HG02798 (cell line): Measurements from ENCODE around the gene TNS2.
A peak's percentile ranks its signal among the peaks of the same experiment; 100 is the strongest.

Experiments used
- ATAC-seq: cut with Tn5 transposase; IDR thresholded peaks from one replicate; pipeline ENCODE4 v1.9.1; 2021; ENCODE audit warnings: mild to moderate bottlenecking; ENCODE audit not compliant: unreplicated experiment, poor library complexity

The TNS2 gene

DNA sequence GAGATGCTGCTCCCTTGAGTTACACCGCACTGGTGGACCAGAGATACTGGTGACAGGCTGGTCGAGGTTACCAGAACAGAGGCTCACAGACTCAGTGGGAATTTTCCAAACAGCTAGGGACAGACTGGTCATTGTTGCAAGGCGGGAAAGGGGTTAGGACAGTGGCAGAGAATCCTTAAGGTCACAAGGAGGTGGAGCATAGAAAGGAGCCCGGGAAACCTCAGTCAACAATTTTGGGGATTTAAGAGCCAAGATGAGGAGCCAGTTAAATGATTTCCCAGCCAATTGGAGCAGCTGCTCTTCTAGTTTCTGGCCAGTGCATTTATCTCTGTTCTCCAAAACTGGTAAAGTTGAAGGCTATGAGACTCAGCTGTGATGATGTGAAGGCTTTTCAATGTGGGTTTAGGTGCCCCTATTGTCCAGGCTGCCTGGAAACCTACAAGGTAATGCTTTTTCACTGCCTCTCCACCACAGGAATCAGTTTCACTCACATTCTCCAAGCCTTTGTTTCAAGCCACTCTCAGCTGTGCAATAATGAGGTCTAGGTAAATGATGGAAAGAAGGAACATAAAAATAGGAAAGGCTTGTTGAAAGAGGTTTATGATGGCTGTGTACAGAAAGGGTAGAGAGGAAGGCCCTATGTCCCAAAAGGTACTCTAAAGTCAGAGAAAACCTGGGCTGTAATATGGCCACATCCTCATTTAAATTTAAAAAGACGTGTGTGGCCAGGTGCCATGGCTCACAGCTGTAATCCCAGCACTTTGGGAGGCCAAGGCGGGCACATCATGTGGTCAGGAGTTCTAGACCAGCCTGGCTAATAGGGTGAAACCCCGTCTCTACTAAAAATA is 7.0 kb upstream of the TNS2 start:
- ATAC-seq, result no peak

DNA sequence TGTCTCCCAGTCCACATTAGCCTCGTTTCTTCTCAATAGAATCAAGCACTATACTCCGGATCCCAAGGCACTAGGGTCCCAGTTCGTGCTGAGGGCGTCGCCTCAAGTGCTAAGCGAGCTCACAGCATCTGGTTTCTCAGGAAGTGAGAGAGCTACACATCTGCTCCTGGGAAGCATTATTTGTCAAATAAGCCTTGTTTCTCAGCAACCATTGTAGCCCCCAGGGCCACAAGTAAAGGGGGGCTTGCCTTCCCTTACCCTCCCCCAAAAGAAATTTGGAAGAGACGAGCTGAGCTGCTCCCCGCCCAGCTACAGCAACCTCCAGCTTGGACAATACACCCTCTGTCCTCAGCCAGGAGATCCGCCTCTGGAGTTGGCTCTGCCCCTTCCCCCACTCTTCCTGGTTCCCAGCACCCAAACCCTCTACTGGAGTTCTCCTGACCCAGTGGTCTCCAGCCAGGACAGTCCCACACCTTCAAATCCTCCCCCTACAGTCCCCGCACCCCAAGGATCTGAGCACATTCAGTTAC is 5.7 kb upstream of the TNS2 start:
- no peak for ATAC-seq

DNA sequence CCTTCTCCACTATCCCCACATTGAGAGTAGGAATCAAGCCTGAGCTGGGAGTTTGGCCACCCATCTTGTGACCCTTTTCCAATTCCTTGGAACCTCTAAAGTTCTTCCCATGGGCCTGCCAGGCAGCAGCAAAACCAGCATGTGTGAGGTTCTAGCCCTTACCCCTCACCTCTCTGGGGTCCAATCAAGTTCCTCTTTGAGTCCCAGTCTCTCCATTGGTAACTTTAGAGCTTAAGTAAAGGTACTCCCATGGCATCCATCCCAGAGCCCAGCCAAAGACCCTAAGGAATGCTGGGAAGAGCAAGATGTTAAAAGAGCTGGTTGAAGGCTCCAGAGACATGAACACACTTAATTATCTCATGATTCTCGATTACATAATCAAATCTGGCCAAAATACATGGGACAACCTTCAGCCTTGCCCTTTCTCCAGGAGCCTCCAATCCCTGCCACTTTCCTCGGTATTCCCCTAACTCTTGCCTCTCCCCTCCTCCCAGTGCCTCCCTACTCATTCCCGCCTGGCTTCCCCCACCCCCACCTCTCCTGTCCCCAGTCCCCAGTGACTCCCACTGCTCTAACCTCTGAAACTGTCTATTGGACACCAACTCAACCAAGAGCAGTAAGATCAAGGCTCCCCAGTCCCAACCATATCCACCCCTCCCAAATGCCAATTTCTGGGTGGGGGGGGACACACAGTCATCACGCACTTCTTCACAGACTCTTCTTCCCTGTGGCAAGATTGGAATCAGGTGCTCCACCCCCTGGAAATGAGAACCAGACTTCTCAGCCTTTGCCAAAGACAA is 4.8 kb upstream of the TNS2 start:
- ATAC-seq, result no peak

DNA sequence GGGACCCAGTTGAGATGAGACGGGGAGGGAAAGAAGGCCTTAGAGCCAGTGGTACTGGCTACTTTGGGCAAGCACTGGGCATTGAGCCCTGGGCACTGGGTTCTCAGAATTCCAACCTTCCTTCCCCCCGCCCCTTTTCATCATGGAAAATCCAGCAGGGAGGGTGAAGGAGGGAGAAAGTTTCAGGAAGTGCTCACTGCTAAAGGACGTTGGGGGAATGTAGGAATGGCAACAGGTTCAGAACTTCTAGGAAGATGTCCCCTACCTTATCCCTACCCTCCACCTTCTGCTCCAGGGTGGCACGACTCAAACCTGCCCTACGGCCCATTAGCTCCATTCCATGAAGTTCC is 4.2 kb upstream of the TNS2 start:
- ATAC-seq, result no peak

DNA sequence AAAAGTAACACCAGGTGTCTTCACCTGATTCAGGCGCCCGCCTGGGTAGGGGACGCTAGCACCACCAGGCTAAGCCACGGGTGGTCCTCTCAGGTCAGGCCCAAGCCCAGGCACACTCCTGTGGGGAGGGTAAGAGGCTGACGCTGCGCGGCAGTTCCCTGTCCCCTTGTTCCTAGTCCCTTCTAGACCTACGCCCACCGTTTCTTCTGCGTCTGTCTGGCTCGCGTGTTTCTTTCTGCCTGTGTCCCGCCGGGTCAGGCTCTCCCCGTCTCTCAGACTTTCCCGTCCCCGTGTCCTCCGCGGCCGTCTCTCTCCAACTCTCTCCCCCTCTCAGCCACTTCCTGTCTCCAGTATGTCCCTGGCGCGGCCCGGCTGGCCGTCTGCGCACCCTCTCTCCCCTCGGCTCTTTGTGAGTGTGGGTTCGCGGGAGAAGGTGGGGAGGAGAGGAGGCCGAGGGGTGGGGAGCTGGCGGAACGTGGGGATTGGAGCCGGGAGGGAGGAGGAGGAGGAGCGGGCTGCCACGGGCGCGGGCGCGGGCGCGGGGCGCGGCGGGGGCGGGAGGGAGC is 3.1 kb upstream of the TNS2 start:
- peak; percentile 27 for ATAC-seq

DNA sequence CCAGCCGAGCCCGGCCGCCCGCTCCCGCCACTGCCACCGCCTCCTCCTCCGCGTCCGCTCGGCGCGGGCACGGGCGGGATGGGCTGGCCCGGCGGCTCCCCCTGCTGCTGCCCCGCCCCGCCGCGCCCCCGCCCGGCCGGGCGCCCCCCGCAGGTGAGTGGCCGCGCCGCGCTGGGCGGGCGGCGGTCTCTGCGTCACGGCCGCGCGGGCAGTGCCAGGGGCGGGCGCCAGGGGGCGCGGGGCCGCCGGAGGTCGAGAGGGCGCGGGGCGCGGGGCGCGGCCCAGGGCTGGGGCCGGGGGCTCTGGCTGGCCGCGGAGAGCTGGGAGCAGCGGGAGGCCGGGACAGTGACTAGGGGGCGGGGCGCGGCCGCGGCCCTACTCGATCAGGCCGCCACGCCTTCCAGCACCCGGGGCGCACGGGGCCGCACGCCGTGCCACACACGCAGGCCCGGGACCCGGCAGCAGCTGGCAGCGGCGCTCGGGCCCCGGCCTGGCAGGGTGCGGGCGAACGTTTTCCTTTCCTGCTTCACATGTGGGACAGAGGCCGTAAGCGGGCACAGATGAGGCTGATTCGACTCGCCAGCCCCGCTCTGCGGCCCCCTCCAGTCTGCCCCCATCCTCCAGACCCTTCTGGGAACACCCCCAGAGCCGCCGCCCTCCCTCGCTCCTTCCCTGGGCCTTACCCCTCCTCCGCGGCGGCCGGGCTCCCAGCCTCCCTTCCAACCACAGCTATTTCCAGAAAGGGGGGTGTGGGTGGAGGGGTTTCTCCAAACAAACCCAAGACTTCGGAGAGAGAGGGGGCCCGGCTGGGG is 2.4 kb upstream of the TNS2 start:
- peak; percentile 80 for ATAC-seq

DNA sequence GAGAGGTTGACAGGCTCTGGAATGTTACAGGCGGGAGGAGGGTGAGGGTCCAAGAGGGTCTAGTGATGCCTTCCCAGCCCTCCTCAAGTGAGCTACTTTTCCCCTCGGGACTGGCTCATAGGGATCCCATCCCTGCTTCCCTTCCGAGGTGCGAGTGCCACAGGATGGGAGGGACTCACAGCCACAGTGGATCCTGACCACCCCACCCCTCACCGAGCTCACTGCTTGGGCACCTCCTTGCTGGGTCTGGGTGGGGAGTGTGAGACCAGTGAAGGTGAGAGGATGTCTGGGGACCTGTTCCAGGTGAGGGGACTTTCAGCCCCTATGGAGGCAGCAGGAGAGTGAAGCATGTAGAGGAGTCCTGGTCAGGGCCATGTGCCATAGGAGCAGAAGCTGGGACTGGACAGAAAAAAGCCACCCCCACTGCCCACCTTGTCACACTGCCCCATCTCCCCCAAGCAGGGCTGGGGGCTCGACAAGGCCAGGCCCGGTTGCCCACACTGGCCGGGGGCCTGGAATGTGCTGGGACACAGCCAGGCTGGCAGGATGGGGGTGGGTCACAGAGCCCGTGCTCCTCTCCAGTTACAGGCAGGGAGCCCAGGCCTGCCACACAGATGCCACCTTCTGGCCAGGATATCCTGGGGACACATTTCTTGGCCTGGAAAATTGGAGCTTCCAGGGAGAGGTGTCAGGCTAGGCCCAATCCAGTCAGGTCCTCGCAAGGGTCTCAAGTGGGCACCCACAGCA is 1.7 kb upstream of the TNS2 start:
- ATAC-seq, result no peak

DNA sequence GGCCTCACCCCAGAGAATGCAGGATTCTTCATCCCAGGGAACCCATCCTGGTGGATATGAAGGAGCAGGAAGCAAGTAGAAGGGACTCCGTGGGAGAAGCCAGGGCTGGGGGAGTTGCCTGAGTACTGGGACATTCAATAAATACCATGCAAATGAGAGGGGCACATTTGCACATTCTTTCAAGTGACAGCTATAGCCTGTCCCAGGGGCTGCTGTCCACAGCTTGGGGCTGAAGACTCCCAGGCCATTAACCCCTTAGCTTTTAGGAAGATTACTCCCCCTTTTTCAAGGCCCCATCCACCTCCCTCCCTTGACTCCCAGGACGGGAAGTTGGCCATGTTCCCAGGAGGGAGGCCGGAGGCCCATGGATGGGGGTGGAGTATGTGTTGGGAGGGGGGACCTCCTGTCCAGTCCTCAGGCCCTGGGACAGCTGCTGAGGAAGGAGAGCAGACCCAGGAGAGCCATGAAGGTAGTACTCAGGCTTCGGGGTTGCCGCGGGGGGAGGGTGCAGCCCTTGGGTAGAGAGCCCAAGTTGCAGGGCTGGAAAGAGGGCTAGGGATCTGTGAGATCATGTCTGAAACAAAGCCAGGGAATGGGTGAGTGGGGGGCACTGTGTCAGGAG is 974 bp upstream of the TNS2 start:
- ATAC-seq, result no peak

DNA sequence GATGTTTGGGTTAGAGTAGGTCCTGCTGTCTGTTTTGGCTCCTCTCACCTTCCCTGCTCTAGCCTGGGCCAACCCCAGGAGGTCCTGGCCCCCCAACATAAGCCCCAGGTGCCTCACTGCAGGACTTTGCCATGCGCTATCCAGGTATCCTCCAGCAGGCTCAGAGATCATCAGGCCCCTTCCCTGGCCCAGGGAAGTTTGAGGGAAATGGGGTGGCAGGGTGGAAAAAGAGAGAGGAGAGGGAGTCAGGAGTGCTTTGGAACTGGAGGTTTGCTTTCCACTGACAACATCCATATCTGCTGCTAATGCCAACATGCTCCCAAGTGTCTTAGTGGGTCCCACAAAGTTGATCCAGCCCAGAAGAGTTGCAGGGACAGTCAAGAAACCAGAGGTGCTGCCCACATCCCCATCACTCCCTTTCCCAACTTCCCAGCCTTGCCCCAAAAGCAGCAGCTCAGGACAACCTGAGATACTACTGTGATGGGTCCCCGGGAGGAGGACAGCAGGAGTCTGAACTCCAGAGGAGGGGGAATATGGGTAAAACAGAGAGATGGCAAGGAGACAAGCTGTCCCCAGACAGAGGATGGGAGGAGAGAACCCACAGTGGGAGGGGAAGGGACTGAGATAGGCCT is 677 bp downstream of the TNS2 start:
- ATAC-seq, result no peak

DNA sequence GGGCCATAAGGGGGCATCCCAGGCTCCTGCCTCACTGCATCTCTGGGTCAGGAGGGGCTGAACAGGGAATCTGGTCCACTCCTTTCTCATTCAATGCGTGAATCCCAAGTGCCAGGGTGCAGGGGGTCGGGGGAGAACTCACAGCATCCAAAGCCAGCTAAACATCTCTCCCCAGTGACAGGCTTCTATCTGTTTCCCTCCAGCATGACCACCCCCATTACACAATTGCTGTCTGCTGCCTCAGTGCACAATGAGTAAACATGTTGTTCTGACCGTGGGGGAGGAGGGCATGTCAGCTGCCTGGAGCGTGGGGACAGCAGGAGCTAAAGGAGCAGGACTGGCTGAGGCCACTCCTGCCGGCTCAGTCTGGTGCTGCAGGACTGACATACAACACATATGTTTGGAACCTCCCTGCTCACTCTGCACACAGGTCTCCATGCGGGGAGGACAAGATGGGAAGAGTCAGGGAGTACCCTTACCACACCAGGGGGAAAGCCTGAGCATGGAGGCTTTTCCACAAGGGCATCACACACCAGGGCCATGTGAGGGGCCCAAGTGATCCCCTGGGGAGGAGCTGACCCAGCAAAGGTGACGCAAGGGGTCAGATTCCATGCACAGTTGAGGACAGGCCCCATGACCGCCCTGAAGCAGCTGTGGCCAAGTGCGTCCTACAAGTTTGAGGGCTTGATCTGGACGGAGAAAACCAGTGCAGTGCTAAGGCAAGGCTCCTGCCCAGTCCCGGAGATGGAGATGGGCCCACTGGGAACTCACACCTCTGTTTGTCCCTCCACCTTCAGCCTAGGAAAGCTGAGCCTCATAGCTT is 1.4 kb downstream of the TNS2 start:
- no peak for ATAC-seq

DNA sequence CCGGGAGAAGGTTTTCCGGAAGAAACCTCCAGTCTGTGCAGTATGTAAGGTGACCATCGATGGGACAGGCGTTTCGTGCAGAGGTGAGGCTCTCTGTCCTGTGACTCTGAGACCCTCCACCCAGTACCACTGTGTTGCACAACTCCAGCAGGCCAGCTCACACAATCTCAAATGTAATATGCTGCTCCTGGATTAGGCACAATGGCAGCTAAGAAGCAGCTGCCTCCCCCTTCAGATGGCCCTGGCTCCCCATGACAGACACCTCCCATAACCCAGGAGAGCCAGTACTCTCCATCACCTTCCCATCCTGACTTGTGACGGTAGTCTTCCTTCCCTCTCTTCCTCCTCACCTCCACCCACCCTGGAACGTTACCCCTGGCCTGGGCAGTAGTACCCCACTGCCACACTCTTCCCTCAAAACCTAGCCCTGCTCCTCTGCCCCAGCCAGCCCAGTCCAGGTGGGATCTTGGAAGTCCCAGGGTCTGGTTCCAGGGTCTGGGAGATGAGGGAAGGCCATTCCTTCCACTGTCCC is 2.1 kb downstream of the TNS2 start:
- no peak for ATAC-seq

DNA sequence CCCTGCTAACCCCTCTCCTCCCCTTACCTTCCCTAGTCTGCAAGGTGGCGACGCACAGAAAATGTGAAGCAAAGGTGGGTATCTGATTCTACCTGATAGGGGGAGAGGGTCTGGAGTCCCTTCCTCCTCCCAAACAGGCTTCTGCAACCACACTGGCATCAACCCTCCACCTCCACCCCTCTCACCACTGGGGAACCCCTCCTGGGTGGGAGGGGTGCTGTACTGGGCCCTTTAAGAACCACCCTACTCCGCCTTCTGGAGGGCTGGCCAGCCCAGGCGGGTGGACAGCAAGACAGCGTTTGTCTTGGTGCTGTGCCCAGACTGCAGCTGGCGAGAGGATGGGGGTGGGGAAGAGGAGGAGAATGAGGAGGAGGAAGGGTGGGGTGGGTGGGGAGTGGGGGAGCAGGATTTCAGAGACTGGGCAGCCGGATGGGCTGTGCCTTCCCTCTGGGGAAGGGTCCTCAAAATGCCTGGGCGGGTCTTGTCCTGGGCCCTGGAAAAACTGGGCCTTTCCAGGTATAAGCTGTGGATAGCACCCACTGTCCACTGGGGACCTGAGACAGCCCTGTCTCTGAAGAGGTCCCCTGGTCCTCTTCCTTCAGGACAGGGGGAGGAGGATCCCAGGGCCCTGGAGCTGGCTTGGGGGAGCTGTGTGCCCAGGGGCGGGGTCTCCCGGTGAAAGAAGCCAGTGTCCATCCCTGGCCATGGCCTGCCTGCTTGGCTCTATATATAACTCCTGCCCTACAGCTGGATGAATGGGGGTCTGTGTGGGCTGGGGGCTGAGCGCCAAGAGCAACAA is 2.8 kb downstream of the TNS2 start:
- no peak for ATAC-seq

DNA sequence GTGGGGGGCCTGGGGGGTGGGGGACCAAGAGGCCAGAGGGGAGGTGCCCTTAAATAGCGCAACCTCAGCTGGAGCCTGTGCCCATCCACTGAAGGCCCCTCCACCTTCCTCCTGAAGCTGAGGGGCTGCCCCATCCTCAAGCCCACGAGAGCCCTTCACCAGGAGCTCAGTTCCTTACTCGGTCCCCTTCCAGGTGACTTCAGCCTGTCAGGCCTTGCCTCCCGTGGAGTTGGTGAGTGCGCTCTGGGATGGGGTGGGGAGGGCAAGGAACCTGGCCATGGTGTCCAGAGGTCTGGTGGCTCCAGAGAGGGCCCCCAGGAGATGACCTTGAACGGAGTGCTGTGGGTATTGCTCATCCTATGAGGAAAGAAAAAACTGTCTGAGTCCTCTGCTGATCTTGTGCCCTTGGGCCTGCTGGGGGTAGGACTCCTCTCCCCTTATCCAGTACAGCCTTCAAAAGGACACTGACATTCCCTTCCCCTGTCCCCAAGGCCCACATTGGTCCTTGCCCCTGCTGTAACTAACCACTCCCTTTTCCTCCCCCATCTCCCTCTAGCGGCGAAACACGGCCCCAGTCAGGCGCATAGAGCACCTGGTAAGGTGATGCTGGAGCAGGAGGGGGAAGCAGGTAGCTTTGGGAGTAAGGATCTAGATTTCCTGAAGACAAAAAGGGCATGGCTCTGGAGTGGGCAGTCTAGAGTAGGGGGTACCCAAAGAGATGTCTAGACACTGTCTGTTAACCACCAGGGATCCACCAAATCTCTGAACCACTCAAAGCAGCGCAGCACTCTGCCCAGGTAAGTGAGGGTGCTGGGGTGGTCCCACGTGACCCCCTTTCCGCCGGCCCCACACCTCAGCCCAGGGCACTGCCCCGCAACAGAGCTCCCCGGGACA is 3.6 kb downstream of the TNS2 start:
- no peak for ATAC-seq

DNA sequence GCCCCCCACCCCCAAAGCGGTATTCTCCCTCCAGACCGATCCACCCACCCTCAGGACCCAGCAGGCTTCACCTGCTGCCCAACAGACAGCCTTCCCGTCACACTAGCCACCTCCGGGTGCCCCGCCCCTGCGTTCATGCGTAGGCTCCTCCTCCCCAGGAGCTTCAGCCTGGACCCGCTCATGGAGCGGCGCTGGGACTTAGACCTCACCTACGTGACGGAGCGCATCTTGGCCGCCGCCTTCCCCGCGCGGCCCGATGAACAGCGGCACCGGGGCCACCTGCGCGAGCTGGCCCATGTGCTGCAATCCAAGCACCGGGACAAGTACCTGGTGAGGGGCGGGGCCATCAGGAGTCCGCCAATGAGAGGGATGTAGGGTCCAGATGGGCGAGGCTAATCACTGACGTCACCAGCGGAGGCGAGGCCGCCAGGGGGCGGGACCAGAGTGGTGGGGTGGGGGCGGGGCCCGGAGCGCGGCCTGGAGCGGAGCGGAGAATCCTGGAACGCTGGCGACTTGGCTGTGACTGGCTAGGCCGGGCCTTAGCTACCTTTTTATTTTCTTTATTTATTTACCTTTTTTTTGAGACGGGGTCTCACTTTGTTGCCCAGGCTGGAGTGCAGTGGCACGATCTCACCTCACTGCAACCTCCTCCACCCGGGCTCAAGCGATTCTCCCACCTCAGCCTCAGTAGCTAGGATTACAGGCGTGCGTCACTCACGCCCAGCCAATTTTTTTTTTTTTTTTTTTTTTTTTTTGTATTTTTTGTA is 4.4 kb downstream of the TNS2 start:
- peak; percentile 92 for ATAC-seq
